Epithelial cell of proximal tubule (primary cell): ENCODE data around the gene ZNF830. TPM values are rescaled to one million over a fixed set of nuclear protein-coding genes. Genes with fewer than 3 reads are reported as not detected.

ENCODE experiments used
- DNase-seq: peaks from one replicate; pipeline ENCODE4 v3.0.0-alpha.2; 2011; ENCODE audit warnings: low read depth
- H3K4me3 ChIP-seq: 2 replicates; pipeline ENCODE4 v1.5.1; 2011; ENCODE audit warnings: low read depth, mild to moderate bottlenecking, low read length
- total RNA-seq: library from RNA; depleted of rRNA; stranded (reverse); fragments of >200 nt; gene quantifications from 2 replicates; pipeline ENCODE4 v1.2.3, GENCODE V29; 2015
- TF ChIP-seq, protein P1 (sequence below): conservative IDR thresholded peaks from 2 replicates; pipeline ENCODE4 v1.5.1; 2012; ENCODE audit warnings: low read depth, mild to moderate bottlenecking, low read length

ZNF830 gene, protein sequence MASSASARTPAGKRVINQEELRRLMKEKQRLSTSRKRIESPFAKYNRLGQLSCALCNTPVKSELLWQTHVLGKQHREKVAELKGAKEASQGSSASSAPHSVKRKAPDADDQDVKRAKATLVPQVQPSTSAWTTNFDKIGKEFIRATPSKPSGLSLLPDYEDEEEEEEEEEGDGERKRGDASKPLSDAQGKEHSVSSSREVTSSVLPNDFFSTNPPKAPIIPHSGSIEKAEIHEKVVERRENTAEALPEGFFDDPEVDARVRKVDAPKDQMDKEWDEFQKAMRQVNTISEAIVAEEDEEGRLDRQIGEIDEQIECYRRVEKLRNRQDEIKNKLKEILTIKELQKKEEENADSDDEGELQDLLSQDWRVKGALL
- total RNA-seq, result 10.3 and 17.7 TPM in 2 replicates

DNA sequence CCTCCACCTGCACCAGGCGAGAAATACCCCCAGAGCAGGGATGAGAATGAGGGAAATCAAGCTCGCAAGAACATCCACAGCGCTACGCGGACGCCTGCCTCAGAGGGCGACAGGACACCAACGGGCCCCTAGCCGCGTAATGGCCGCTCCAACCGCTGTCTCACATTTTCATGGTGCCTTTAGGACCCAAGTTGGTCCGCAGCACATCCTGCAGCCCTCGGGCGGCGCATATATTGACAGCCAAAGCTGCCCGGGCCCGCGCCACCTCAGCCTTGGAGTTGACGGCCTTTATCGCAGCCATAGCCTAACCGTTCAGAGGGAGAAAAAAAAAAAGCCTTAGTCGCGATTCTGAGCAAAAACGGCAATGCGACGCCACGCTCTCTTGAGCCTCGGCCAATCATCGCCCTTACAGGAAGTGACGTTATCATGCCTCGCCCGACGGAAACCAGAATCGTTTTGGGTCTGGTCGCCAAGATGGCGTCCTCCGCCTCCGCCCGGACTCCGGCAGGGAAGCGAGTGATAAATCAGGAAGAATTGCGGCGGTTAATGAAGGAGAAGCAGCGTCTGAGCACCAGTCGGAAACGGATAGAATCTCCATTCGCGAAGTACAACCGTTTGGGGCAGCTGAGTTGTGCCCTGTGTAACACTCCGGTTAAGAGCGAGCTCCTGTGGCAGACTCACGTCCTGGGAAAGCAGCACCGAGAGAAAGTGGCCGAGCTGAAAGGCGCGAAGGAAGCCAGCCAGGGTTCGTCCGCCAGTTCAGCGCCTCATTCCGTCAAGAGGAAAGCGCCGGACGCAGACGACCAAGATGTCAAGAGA is at the start of gene ZNF830, which contains the start of gene CCT6B:
Gene ZNF830, plus strand, starts transcription at position 448 of the 819 bp plus-strand sequence. Its CDS starts 27 bp downstream, at position 475.
Gene CCT6B, minus strand, starts transcription at position 368 of the 819 bp plus-strand sequence. Its CDS starts 67 bp downstream, at position 301.
- peak; percentile 71 for DNase-seq
- TF ChIP-seq, protein P1, sequence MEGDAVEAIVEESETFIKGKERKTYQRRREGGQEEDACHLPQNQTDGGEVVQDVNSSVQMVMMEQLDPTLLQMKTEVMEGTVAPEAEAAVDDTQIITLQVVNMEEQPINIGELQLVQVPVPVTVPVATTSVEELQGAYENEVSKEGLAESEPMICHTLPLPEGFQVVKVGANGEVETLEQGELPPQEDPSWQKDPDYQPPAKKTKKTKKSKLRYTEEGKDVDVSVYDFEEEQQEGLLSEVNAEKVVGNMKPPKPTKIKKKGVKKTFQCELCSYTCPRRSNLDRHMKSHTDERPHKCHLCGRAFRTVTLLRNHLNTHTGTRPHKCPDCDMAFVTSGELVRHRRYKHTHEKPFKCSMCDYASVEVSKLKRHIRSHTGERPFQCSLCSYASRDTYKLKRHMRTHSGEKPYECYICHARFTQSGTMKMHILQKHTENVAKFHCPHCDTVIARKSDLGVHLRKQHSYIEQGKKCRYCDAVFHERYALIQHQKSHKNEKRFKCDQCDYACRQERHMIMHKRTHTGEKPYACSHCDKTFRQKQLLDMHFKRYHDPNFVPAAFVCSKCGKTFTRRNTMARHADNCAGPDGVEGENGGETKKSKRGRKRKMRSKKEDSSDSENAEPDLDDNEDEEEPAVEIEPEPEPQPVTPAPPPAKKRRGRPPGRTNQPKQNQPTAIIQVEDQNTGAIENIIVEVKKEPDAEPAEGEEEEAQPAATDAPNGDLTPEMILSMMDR, result no peak
- peak within 1 kb of the TSS; percentile 87 for H3K4me3 ChIP-seq

DNA sequence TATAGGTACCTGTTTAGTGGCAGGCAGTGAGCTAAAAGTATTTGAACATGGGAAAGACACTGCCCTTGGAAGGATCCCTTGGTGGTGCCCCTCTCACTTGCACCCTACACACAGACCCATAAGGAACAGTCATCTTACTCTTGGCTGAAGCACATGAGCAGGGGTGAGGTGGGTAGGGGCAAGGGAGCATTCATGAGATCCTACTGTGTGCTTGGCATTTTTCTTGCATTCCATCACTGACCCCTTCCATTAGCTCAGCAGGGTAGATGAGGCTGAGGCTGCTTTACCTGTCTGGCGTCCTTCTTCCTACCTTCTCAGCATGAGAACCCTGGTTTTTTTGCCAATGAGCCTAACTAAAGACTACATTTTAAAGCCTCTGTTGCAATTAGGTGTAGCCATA is 48.3 kb upstream of the ZNF830 start:
- TF ChIP-seq, protein P1, result no peak
- no peak for DNase-seq
- H3K4me3 ChIP-seq, result no peak overlapping the region

DNA sequence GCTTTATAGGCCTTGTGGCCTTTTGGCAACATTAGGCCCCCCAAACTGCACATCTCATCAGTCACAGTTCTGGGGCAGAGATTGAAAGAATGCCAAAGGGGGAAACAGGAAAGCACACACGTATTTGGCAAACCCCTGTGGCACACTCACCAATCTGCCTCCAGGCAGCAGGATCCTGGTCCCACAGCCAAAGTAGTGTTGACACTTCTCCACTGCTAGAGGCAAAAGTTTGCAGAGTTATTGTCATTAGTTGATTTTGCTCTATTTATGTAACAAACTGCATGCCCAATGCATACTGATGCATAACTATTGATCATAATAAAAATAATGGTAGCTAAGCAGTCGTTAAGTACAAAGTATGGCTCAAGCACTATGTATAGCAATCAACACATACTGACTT is 45.2 kb upstream of the ZNF830 start:
- no peak for DNase-seq
- TF ChIP-seq, protein P1, result no peak
- no peak overlapping the region for H3K4me3 ChIP-seq

DNA sequence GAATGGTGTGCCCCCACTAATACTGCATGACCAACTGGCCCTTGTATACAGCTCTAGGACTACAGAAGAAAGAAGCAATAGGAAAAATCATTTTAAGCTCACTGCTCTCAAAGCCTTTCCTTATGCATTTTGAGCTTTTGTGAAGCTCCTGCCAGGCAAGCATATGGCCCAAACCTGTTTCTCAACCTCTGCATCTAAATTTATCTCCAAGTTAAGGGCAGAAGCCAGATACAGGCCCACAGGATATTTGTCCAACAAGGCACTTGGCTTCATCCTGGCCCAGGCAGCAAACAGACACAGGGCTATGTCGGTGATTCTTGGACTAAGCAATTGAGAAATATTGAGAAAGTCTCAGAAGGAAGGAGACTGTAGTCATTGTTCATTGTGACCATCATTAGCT is 44.0 kb upstream of the ZNF830 start:
- TF ChIP-seq, protein P1, result no peak

DNA sequence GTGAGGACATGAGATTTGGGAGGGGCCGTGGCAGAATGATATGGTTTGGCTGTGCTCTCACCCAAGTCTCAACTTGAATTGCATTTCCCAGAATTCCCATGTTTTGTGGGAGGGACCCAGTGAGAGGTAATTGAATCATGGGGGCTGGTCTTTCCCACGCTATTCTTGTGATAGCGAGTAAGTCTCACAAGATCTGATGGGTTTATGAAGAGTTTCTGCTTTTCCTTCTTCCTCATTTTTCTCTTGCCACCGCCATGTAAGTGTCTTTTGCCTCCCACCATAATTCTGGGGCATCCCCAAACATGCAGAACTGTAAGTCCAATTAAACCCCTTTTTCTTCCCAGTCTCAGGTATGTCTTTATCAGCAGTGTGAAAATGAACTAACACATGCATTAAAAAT is 40.7 kb upstream of the ZNF830 start:
- no peak for DNase-seq
- TF ChIP-seq, protein P1, result no peak
- H3K4me3 ChIP-seq, result no peak overlapping the region

More for the DNA sequence above, 44.0 kb upstream of the ZNF830 start:
- no peak overlapping the region for H3K4me3 ChIP-seq
- no peak for DNase-seq

DNA sequence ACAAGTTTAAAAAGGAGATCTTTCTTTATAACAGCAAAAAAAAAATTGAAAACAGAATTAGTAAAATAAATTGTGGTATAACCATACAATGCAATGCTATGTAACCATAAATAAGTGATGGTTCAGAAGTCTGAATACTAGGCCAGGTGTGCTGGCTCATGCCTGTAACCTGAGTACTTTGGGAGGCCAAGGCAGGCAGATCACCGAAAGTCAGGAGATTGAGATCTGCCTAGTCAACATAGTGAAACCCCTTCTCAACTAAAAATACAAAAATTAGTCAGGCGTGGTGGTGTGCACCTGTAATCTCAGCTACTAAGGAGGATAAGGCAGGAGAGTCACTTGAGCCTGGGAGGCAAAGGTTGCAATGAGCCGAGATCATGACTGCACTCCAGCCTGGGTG is 34.7 kb upstream of the ZNF830 start:
- no peak for DNase-seq
- no peak overlapping the region for H3K4me3 ChIP-seq
- TF ChIP-seq, protein P1, result no peak
